HepG2 (cell line): ENCODE results near the gene SNAP29. TPM values are rescaled to one million over a fixed set of nuclear protein-coding genes. Genes with fewer than 3 reads are reported as not detected.

Source experiments
- DR1 ChIP-seq: sonication (generic); formaldehyde crosslinking; IDR thresholded peaks from 2 replicates; pipeline ENCODE4 v1.8.0; 2021; ENCODE audit warnings: mild to moderate bottlenecking, missing genetic modification reagents, inconsistent platforms
- EEA1 ChIP-seq: sonication (generic); formaldehyde crosslinking; IDR thresholded peaks from 2 replicates; pipeline ENCODE4 v1.5.1; 2020; ENCODE audit warnings: mild to moderate bottlenecking, missing genetic modification reagents, borderline replicate concordance
- FOXC1 ChIP-seq: sonication (generic); formaldehyde crosslinking; IDR thresholded peaks from 2 replicates; pipeline ENCODE4 v1.8.0; 2022; ENCODE audit warnings: mild to moderate bottlenecking, missing genetic modification reagents, borderline replicate concordance
- GABPB1 ChIP-seq: IDR thresholded peaks from 2 replicates; pipeline ENCODE4 v1.6.1; 2016; ENCODE audit warnings: mild to moderate bottlenecking, missing genetic modification reagents, moderate library complexity, missing compliant biosample characterization
- GATAD2A ChIP-seq: IDR thresholded peaks from 2 replicates; pipeline ENCODE4 v1.6.1; 2016
- GPN1 ChIP-seq: sonication (generic); formaldehyde crosslinking; IDR thresholded peaks from 2 replicates; pipeline ENCODE4 v1.5.1; 2020; ENCODE audit warnings: missing genetic modification reagents, borderline replicate concordance
- HMG20B ChIP-seq: conservative IDR thresholded peaks from 2 replicates; pipeline ENCODE4 v1.6.1; 2016; ENCODE audit warnings: missing genetic modification reagents, missing compliant biosample characterization
- JUN ChIP-seq: sonication (generic); formaldehyde crosslinking; IDR thresholded peaks from 2 replicates; pipeline ENCODE4 v1.4.0; 2020; ENCODE audit warnings: mild to moderate bottlenecking, missing genetic modification reagents
- JUND ChIP-seq: sonication (generic); formaldehyde crosslinking; IDR thresholded peaks from 2 replicates; pipeline ENCODE4 v1.8.0; 2022; ENCODE audit warnings: mild to moderate bottlenecking, missing genetic modification reagents
- KDM1A ChIP-seq: IDR thresholded peaks from 2 replicates; pipeline ENCODE4 v1.6.1; 2016; ENCODE audit warnings: missing compliant biosample characterization
- MXI1 ChIP-seq: IDR thresholded peaks from 3 replicates; pipeline ENCODE4 v1.6.1; 2012; ENCODE audit warnings: low read depth, low read length, inconsistent platforms, borderline replicate concordance
- NFKB2 ChIP-seq: sonication (generic); formaldehyde crosslinking; IDR thresholded peaks from 2 replicates; pipeline ENCODE4 v1.4.0; 2020; ENCODE audit warnings: missing genetic modification reagents, borderline replicate concordance
- SMARCE1 ChIP-seq: fragments of 450-650 bp; IDR thresholded peaks from 2 replicates; pipeline ENCODE4 v1.6.1; 2017; ENCODE audit warnings: borderline replicate concordance
- TEAD2 ChIP-seq: sonication (generic); formaldehyde crosslinking; IDR thresholded peaks from 2 replicates; pipeline ENCODE4 v1.9.0; 2021; ENCODE audit warnings: missing genetic modification reagents
- THAP11 ChIP-seq: IDR thresholded peaks from 2 replicates; pipeline ENCODE4 v1.6.1; 2016; ENCODE audit warnings: missing biosample characterization, missing genetic modification reagents
- TOPORS ChIP-seq: sonication (generic); formaldehyde crosslinking; IDR thresholded peaks from 2 replicates; pipeline ENCODE4 v1.8.0; 2023; ENCODE audit warnings: mild to moderate bottlenecking, missing genetic modification reagents
- ZNF10 ChIP-seq: sonication (generic); formaldehyde crosslinking; IDR thresholded peaks from 2 replicates; pipeline ENCODE4 v1.4.0; 2020; ENCODE audit warnings: mild to moderate bottlenecking, low read depth, missing genetic modification reagents, borderline replicate concordance
- ZNF136 ChIP-seq: sonication (generic); formaldehyde crosslinking; IDR thresholded peaks from 2 replicates; pipeline ENCODE4 v1.8.1; 2022; ENCODE audit warnings: low read depth, mild to moderate bottlenecking, moderate library complexity, missing genetic modification reagents
- ZNF160 ChIP-seq: sonication (generic); formaldehyde crosslinking; IDR thresholded peaks from 2 replicates; pipeline ENCODE4 v1.8.0; 2022; ENCODE audit warnings: mild to moderate bottlenecking, inconsistent platforms, missing genetic modification reagents
- ZNF230 ChIP-seq: sonication (generic); formaldehyde crosslinking; IDR thresholded peaks from 2 replicates; pipeline ENCODE4 v1.4.0; 2020; ENCODE audit warnings: mild to moderate bottlenecking, missing genetic modification reagents
- ZNF441 ChIP-seq: sonication (generic); formaldehyde crosslinking; IDR thresholded peaks from 2 replicates; pipeline ENCODE4 v1.7.0; 2021; ENCODE audit warnings: missing genetic modification reagents, borderline replicate concordance
- ZNF451 ChIP-seq: sonication (generic); formaldehyde crosslinking; IDR thresholded peaks from 2 replicates; pipeline ENCODE4 v1.5.0; 2020; ENCODE audit warnings: mild to moderate bottlenecking, missing genetic modification reagents
- ZNF558 ChIP-seq: sonication (generic); formaldehyde crosslinking; IDR thresholded peaks from 2 replicates; pipeline ENCODE4 v1.9.0; 2022; ENCODE audit warnings: mild to moderate bottlenecking, missing genetic modification reagents, borderline replicate concordance
- ZNF598 ChIP-seq: sonication (generic); formaldehyde crosslinking; IDR thresholded peaks from 2 replicates; pipeline ENCODE4 v1.5.1; 2020; ENCODE audit warnings: mild to moderate bottlenecking, missing genetic modification reagents, borderline replicate concordance
- ZNF672 ChIP-seq: sonication (generic); formaldehyde crosslinking; IDR thresholded peaks from 2 replicates; pipeline ENCODE4 v1.8.1; 2022; ENCODE audit warnings: missing genetic modification reagents
- ZNF792 ChIP-seq: IDR thresholded peaks from 2 replicates; pipeline ENCODE4 v1.6.1; 2016
- ZNF879 ChIP-seq: sonication (generic); formaldehyde crosslinking; IDR thresholded peaks from 2 replicates; pipeline ENCODE4 v1.8.1; 2023; ENCODE audit warnings: missing genetic modification reagents
- polyA plus RNA-seq, 8 experiments: library from polyadenylated mRNA; depleted of rRNA in 3 of 8; stranded (reverse) in 7 of 8; unstranded in 1 of 8; fragments of >200 nt; fragmentation: Illumina TruSeq in 4 of 8; extraction: Trizol in 4 of 8; gene quantifications; 2 replicates each; pipeline versions ENCODE4 v1.2.1 to v1.2.3, GENCODE V29; 2011 to 2016; ENCODE audit warnings: low read depth in 4 of 8, missing spikeins in 1 of 8, mixed read lengths in 1 of 8; ENCODE audit not compliant: insufficient read depth in 1 of 8
- total RNA-seq, 5 experiments: library from RNA; depleted of rRNA; stranded (reverse); fragments of >200 nt; fragmentation: Illumina TruSeq; extraction: Trizol; gene quantifications; 2 replicates each; pipeline ENCODE4 v1.2.3, GENCODE V29; 2016; ENCODE audit warnings: low read depth in 1 of 5
- TF ChIP-seq, protein P1 (sequence below): sonication (generic); formaldehyde crosslinking; IDR thresholded peaks from 2 replicates; pipeline ENCODE4 v1.4.0; 2020; ENCODE audit warnings: missing genetic modification reagents, low read depth, mild to moderate bottlenecking, borderline replicate concordance
- TF ChIP-seq, protein P2 (sequence below): sonication (generic); formaldehyde crosslinking; IDR thresholded peaks from 2 replicates; pipeline ENCODE4 v1.5.0; 2020; ENCODE audit warnings: missing genetic modification reagents, mild to moderate bottlenecking, borderline replicate concordance

SNAP29 gene
- total and polyA plus RNA-seq, 2 of the 13 experiments (the other 11 are each of a cell fraction or from before 2014, with no cell fraction given) = 12.3 to 30.7 TPM

DNA sequence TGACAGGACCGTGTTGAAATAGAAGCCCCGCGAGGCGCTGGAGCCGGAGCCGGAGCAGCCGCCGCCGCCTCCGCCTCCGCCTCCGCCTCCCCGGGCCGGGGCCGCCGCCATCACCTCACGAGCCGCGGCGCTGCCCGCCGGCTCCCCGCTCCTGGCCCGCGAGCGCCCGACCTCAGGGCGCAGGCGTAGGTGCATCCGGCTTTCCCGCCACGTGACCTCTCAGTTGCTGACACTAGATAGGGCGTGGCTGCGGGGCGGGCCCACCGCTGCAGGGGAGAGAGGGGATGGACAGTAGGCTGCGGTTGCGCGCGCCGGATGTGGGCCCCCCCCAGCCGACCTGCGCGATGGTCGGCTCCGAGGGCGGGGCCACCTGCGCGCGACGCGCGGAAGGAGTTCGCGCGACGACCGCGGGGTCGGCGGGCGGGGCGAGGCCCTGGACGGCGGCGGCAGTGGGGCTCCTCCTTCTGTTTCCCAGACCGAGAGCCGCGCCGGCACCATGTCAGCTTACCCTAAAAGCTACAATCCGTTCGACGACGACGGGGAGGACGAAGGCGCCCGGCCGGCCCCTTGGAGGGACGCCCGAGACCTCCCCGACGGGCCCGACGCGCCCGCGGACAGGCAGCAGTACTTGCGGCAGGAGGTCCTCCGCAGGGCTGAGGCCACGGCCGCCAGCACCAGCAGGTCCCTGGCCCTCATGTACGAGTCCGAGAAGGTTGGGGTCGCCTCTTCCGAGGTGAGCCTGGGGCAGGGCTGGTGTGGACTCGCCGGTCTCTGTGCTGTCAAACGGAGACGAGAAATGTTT lies at the start of gene SNAP29, which contains the start of gene PI4KA (continued):
- peak; percentile 62; the same call in 1 of the 3 replicates for TF ChIP-seq MXI1
- TF ChIP-seq ZNF160 (CRISPR knock-in tag) = no peak
- TF ChIP-seq EEA1 (CRISPR knock-in tag) = no peak; the same call in 1 of the 2 replicates
- peak; percentile 88 for TF ChIP-seq GABPB1 (CRISPR knock-in tag)
- 0 out of 2 replicates have a peak, but pooled peaks have one; percentile 32 for TF ChIP-seq KDM1A (CRISPR knock-in tag)
- no peak; the same call in 1 of the 2 replicates for TF ChIP-seq FOXC1
- no peak for TF ChIP-seq ZNF879
- no peak for TF ChIP-seq TOPORS (CRISPR knock-in tag)
- TF ChIP-seq NFKB2 (CRISPR knock-in tag) = no peak; the same call in 1 of the 2 replicates
- peak; percentile 87 for TF ChIP-seq THAP11
- 0 out of 2 replicates have a peak, but pooled peaks have one; percentile 15 for TF ChIP-seq ZNF672
- TF ChIP-seq ZNF558 (CRISPR knock-in tag) = peak; percentile 31; the same call in 1 of the 2 replicates
- TF ChIP-seq ZNF451 (CRISPR knock-in tag) = no peak; the same call in none of the 2 replicates
- TF ChIP-seq HMG20B (CRISPR knock-in tag) = no peak
- no peak; the same call in 1 of the 2 replicates for TF ChIP-seq ZNF441 (CRISPR knock-in tag)
- TF ChIP-seq ZNF792 (CRISPR knock-in tag) = peak; percentile 76; the same call in 1 of the 2 replicates
- no peak; the same call in 1 of the 2 replicates for TF ChIP-seq ZNF598 (CRISPR knock-in tag)
- no peak for TF ChIP-seq GPN1 (CRISPR knock-in tag)
- TF ChIP-seq DR1 (CRISPR knock-in tag) = peak; percentile 42; the same call in 1 of the 2 replicates
- TF ChIP-seq, protein P1, sequence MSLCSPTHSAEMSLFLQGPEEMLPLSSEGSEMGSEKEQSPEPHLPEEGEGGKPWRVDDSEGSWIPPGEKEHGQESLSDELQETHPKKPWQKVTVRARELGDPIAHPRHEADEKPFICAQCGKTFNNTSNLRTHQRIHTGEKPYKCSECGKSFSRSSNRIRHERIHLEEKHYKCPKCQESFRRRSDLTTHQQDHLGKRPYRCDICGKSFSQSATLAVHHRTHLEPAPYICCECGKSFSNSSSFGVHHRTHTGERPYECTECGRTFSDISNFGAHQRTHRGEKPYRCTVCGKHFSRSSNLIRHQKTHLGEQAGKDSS (CRISPR knock-in tag) = no peak
- TF ChIP-seq ZNF230 (CRISPR knock-in tag) = no peak
- no peak; the same call in 1 of the 2 replicates for TF ChIP-seq JUND (CRISPR knock-in tag)
- no peak for TF ChIP-seq GATAD2A (CRISPR knock-in tag)
- TF ChIP-seq JUN (CRISPR knock-in tag) = no peak
- no peak for TF ChIP-seq SMARCE1
- no peak for TF ChIP-seq ZNF10 (CRISPR knock-in tag)
- no peak for TF ChIP-seq TEAD2
- TF ChIP-seq, protein P2, sequence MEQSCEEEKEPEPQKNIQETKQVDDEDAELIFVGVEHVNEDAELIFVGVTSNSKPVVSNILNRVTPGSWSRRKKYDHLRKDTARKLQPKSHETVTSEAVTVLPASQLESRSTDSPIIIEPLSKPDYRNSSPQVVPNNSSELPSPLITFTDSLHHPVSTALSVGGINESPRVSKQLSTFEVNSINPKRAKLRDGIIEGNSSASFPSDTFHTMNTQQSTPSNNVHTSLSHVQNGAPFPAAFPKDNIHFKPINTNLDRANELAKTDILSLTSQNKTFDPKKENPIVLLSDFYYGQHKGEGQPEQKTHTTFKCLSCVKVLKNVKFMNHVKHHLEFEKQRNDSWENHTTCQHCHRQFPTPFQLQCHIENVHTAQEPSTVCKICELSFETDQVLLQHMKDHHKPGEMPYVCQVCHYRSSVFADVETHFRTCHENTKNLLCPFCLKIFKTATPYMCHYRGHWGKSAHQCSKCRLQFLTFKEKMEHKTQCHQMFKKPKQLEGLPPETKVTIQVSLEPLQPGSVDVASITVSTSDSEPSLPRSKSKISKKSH (CRISPR knock-in tag) = peak; percentile 90
- TF ChIP-seq ZNF136 (CRISPR knock-in tag) = no peak
